ENCODE data around the gene NDUFC2. TPM values are rescaled to one million over a fixed set of nuclear protein-coding genes. Genes with fewer than 3 reads are reported as not detected.
"Not testable (repeated sequence)": the region's sequence is repeated elsewhere in the genome, so short reads cannot be mapped to it uniquely, and the experiment has no call there.

The NDUFC2 gene
- total RNA-seq, 5 donors from 2014 or later (not counting 1 experiment from before 2014, with no cell fraction given): 40.8 to 93.8 (median 88.1) TPM

DNA sequence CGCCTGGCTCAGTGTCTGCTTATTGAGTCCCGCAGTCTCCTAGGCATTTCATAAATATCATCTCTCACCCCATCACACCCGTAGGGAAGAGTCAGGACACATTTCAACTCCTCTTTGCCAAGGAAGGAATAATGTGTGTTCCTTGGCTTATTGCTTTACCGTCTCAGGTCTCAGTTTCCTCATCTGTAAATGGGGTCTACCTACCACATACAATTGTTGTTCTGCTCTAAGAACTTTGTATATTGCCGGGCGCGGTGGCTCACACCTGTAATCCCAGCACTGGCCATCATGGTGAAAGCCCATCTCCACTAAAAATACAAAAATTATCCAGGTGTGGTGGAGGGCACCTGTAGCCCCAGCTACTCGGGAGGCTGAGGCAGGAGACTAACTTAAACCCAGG is 19.1 kb downstream of the NDUFC2 start:
- H3K4me1 Mint-ChIP-seq: no peaks in the 10 kb centered on the region
- Histone ChIP-seq H3K36me3 (ENCODE audit: control insufficient read depth in 2 of 2, extremely low read depth in 1 of 2, insufficient read depth in 1 of 2, low read length in 1 of 2) (no peaks in the 10 kb centered on the region), H3K9me3 (no peaks in the 10 kb centered on the region), H3K27me3 (replicated peaks in 1 of 2; ENCODE audit: control insufficient read depth in 2 of 2, extremely low read depth in 1 of 2, insufficient read depth in 2 of 2, low read length in 1 of 2) (no peaks in the 10 kb centered on the region), H3K27ac (ENCODE audit: low read length) (no peak overlapping the region), H3K4me3 (ENCODE audit: control insufficient read depth in 1 of 2, extremely low read depth in 1 of 2, low read length in 1 of 2) (no peak overlapping the region), H3K4me1 (ENCODE audit: control insufficient read depth in 1 of 2, extremely low read depth in 1 of 2, insufficient read depth in 2 of 2, low read length in 2 of 2) (no peaks in the 10 kb centered on the region)
- no peaks in the 10 kb centered on the region for H3K27me3 Mint-ChIP-seq
- peaks cover 6% of the 10 kb centered on the region for H3K36me3 Mint-ChIP-seq
- no peak overlapping the region for H3K4me3 Mint-ChIP-seq
- DNase-seq: no peak
- POLR2A ChIA-PET: interaction anchor here in 1 of 2 donors (0.6 kb wide), 1 partner anchor 83 kb away, joined by 6 read pairs; no protein-coding TSS in a partner anchor
- 100% methylated on average over 4 of the region's 8 CpGs for WGBS (ENCODE audit: insufficient coverage)
- CTCF ChIA-PET: interaction anchor here in 1 of 2 donors (0.6 kb wide), 1 partner anchor 506 kb away, joined by 4 read pairs; no protein-coding TSS in a partner anchor
- no peak overlapping the region for H3K27ac Mint-ChIP-seq
- no peak for ATAC-seq (replicated peaks in 1 of 4)
- no peaks in the 10 kb centered on the region for H3K9me3 Mint-ChIP-seq

GRCh38 chr11:78059749-78060328 is 19.8 kb downstream of the NDUFC2 start:
- H3K4me1 ChIP-seq (ENCODE audit: control insufficient read depth in 1 of 2, extremely low read depth in 1 of 2, insufficient read depth in 2 of 2, low read length in 2 of 2); H3K4me3 ChIP-seq (ENCODE audit: control insufficient read depth in 1 of 2, extremely low read depth in 1 of 2, low read length in 1 of 2); H3K27me3 ChIP-seq (replicated peaks in 1 of 2; ENCODE audit: control insufficient read depth in 2 of 2, extremely low read depth in 1 of 2, insufficient read depth in 2 of 2, low read length in 1 of 2); H3K9me3 Mint-ChIP-seq; H3K4me3 Mint-ChIP-seq; H3K36me3 Mint-ChIP-seq; H3K27ac ChIP-seq (ENCODE audit: low read length); ATAC-seq (replicated peaks in 1 of 4); H3K4me1 Mint-ChIP-seq; H3K27me3 Mint-ChIP-seq; H3K9me3 ChIP-seq; CTCF ChIA-PET; DNase-seq; H3K27ac Mint-ChIP-seq; POLR2A ChIA-PET; H3K36me3 ChIP-seq (ENCODE audit: control insufficient read depth in 2 of 2, extremely low read depth in 1 of 2, insufficient read depth in 1 of 2, low read length in 1 of 2): not testable (repeated sequence)
- 100% methylated on average over 5 of the region's 9 CpGs for WGBS (ENCODE audit: insufficient coverage)

- no peak overlapping the region for H3K27ac ChIP-seq (ENCODE audit: low read length)
- POLR2A ChIA-PET: no interaction called here
- CTCF ChIA-PET: interaction anchor here in 1 of 2 donors (0.6 kb wide), 1 partner anchor 137 kb away, joined by 3 read pairs; no protein-coding TSS in a partner anchor
- no peak overlapping the region for H3K4me3 ChIP-seq (ENCODE audit: control insufficient read depth in 1 of 2, extremely low read depth in 1 of 2, low read length in 1 of 2)
- no peaks in the 10 kb centered on the region for H3K9me3 Mint-ChIP-seq
- H3K4me3 Mint-ChIP-seq: no peak overlapping the region
- H3K36me3 Mint-ChIP-seq: no peaks in the 10 kb centered on the region
- no peaks in the 10 kb centered on the region for H3K27me3 Mint-ChIP-seq
- H3K4me1 Mint-ChIP-seq: no peaks in the 10 kb centered on the region
- no peaks in the 10 kb centered on the region for H3K27me3 ChIP-seq (replicated peaks in 1 of 2; ENCODE audit: control insufficient read depth in 2 of 2, extremely low read depth in 1 of 2, insufficient read depth in 2 of 2, low read length in 1 of 2)
- 84% methylated on average over 8 of the region's 10 CpGs for WGBS (ENCODE audit: insufficient coverage)
- H3K4me1 ChIP-seq (ENCODE audit: control insufficient read depth in 1 of 2, extremely low read depth in 1 of 2, insufficient read depth in 2 of 2, low read length in 2 of 2): no peaks in the 10 kb centered on the region
- DNase-seq (no peak), ATAC-seq (replicated peaks in 1 of 4) (no peak)
- H3K27ac Mint-ChIP-seq: no peak overlapping the region
- no peaks in the 10 kb centered on the region for H3K36me3 ChIP-seq (ENCODE audit: control insufficient read depth in 2 of 2, extremely low read depth in 1 of 2, insufficient read depth in 1 of 2, low read length in 1 of 2)
- H3K9me3 ChIP-seq: no peaks in the 10 kb centered on the region
These were observed 22.1 kb downstream of the NDUFC2 start for GRCh38 chr11:78057462-78058055.

DNA sequence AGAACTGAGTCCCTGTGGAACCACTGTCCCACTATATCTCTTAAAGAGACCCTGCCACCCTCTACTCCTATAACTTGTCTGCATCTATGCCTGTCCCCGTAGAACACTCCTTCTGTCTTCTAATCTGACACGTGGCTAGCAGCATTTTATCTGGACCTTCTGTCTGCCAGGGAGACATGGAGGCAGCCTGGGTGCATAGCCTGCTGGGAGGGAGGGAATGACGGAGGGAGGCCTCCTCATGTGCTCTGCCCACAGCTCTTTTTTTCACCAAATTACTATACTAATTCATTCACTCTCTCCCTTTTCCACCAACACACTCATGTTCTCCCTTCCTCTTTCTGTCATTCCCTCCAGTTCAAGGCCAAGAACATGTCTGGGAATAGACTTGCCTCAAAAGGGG is 23.6 kb downstream of the NDUFC2 start:
- Histone ChIP-seq H3K27me3 (replicated peaks in 1 of 2; ENCODE audit: control insufficient read depth in 2 of 2, extremely low read depth in 1 of 2, insufficient read depth in 2 of 2, low read length in 1 of 2) (no peaks in the 10 kb centered on the region), H3K4me1 (ENCODE audit: control insufficient read depth in 1 of 2, extremely low read depth in 1 of 2, insufficient read depth in 2 of 2, low read length in 2 of 2) (no peaks in the 10 kb centered on the region), H3K27ac (ENCODE audit: low read length) (no peak overlapping the region), H3K4me3 (ENCODE audit: control insufficient read depth in 1 of 2, extremely low read depth in 1 of 2, low read length in 1 of 2) (no peak overlapping the region), H3K36me3 (ENCODE audit: control insufficient read depth in 2 of 2, extremely low read depth in 1 of 2, insufficient read depth in 1 of 2, low read length in 1 of 2) (no peaks in the 10 kb centered on the region), H3K9me3 (no peaks in the 10 kb centered on the region)
- ChIA-PET POLR2A (no interaction called here), CTCF (no interaction called here)
- no peak overlapping the region for H3K4me3 Mint-ChIP-seq
- no peaks in the 10 kb centered on the region for H3K9me3 Mint-ChIP-seq
- no peaks in the 10 kb centered on the region for H3K27me3 Mint-ChIP-seq
- no peak overlapping the region for H3K27ac Mint-ChIP-seq
- H3K4me1 Mint-ChIP-seq: no peaks in the 10 kb centered on the region
- ATAC-seq (replicated peaks in 1 of 4) (no peak), DNase-seq (no peak)
- no peaks in the 10 kb centered on the region for H3K36me3 Mint-ChIP-seq
- 80% methylated on average over 2 of the region's 3 CpGs for WGBS (ENCODE audit: insufficient coverage)

DNA sequence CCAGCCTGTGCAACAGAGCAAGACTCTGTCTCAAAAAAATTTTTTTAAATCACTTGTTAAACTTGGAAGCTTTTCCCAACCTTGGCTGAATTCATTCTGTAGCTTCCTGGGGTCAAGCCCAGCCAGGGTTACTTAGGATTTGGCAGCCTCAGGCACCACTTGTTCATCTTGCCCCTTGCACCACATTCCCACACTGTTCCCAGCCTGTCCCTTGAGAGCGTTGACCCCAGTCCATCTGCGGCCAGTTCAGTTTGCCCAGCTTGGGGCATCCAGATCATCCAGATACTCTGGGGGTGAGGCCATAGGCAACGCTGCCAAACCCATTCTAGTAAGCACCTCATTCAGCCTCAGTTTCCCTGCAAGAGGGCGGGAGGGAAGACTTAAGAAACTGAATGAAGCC is 24.7 kb downstream of the NDUFC2 start:
- no peaks in the 10 kb centered on the region for H3K4me1 Mint-ChIP-seq
- DNase-seq: no peak
- H3K9me3 Mint-ChIP-seq: no peaks in the 10 kb centered on the region
- POLR2A ChIA-PET: no interaction called here
- Histone ChIP-seq H3K36me3 (ENCODE audit: control insufficient read depth in 2 of 2, extremely low read depth in 1 of 2, insufficient read depth in 1 of 2, low read length in 1 of 2) (no peaks in the 10 kb centered on the region), H3K4me3 (ENCODE audit: control insufficient read depth in 1 of 2, extremely low read depth in 1 of 2, low read length in 1 of 2) (no peak overlapping the region), H3K9me3 (no peaks in the 10 kb centered on the region), H3K27ac (ENCODE audit: low read length) (no peak overlapping the region), H3K27me3 (replicated peaks in 1 of 2; ENCODE audit: control insufficient read depth in 2 of 2, extremely low read depth in 1 of 2, insufficient read depth in 2 of 2, low read length in 1 of 2) (no peaks in the 10 kb centered on the region), H3K4me1 (ENCODE audit: control insufficient read depth in 1 of 2, extremely low read depth in 1 of 2, insufficient read depth in 2 of 2, low read length in 2 of 2) (no peaks in the 10 kb centered on the region)
- no peak overlapping the region for H3K4me3 Mint-ChIP-seq
- CTCF ChIA-PET: interaction anchor here in 1 of 2 donors (1.3 kb wide), 1 partner anchor 9 kb away, joined by 3 read pairs; no protein-coding TSS in a partner anchor
- no peaks in the 10 kb centered on the region for H3K27me3 Mint-ChIP-seq
- no peak for ATAC-seq (replicated peaks in 1 of 4)
- no peak overlapping the region for H3K27ac Mint-ChIP-seq
- WGBS (ENCODE audit: insufficient coverage): 92% methylated on average over 2 of the region's 4 CpGs
- H3K36me3 Mint-ChIP-seq: no peaks in the 10 kb centered on the region

DNA sequence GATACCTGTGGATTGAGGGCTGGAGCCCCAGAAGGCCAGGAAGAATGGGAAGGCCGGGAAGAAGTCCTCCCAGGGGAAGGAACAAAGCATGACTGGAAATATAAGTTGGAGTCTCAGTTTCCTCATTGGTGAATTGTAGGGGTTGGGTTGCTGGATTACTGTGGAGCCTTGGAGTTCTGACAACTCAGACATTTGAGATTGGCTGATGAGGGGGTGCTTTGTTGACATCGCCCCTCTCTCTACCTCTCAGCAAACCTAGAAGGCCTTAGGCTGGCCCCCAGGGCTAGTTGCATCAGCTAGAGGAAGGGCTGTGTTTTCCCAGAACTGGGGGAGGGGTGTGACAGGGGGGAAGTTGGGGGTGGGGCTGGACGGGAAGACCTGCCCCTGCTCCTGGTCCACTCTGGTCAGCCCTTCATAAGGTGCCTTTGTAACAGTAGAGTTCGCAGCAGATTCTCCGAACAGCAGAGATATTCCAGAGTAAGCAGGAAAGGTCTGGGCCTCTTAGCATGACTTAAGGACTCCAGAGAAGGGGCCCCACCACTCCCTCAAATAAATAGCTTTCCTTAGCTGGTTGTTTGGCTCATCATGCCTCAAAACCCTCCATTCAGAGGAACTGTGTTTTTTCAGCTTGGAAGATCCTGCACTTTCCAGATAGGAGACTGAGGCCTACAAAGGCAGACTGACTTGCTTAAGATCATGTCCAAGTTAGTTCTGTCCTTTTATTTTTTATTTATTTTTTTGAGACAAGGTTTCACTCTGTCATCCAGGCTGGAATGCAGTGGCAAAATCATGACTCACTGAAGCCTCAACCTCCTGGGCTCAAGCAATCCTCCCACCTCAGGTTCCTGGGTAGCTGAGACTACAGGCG is 28.5 kb downstream of the NDUFC2 start:
- Histone ChIP-seq H3K27ac (ENCODE audit: low read length) (no peak overlapping the region), H3K27me3 (replicated peaks in 1 of 2; ENCODE audit: control insufficient read depth in 2 of 2, extremely low read depth in 1 of 2, insufficient read depth in 2 of 2, low read length in 1 of 2) (no peaks in the 10 kb centered on the region), H3K4me1 (ENCODE audit: control insufficient read depth in 1 of 2, extremely low read depth in 1 of 2, insufficient read depth in 2 of 2, low read length in 2 of 2) (peaks cover 0 to 3% of the 10 kb centered on the region in 2 experiments), H3K9me3 (no peaks in the 10 kb centered on the region), H3K36me3 (ENCODE audit: control insufficient read depth in 2 of 2, extremely low read depth in 1 of 2, insufficient read depth in 1 of 2, low read length in 1 of 2) (no peaks in the 10 kb centered on the region), H3K4me3 (ENCODE audit: control insufficient read depth in 1 of 2, extremely low read depth in 1 of 2, low read length in 1 of 2) (no peak overlapping the region)
- no peak overlapping the region for H3K4me3 Mint-ChIP-seq
- ATAC-seq (replicated peaks in 1 of 4): no peak
- no peaks in the 10 kb centered on the region for H3K9me3 Mint-ChIP-seq
- WGBS (ENCODE audit: insufficient coverage): 100% methylated on average over 1 of the region's 6 CpGs
- H3K4me1 Mint-ChIP-seq: peaks cover 0 to 4% (median 3%) of the 10 kb centered on the region in 3 donors
- no peaks in the 10 kb centered on the region for H3K27me3 Mint-ChIP-seq
- POLR2A ChIA-PET: interaction anchor here in 1 of 2 donors (0.5 kb wide), 1 partner anchor 54 kb away, joined by 3 read pairs; no protein-coding TSS in a partner anchor
- DNase-seq: no peak
- no peaks in the 10 kb centered on the region for H3K36me3 Mint-ChIP-seq
- CTCF ChIA-PET: no interaction called here
- H3K27ac Mint-ChIP-seq: no peak overlapping the region
